ENCODE results near the gene SVEP1. TPM values are rescaled to one million over a fixed set of nuclear protein-coding genes. Genes with fewer than 3 reads are reported as not detected.

SVEP1 gene
- polyA plus RNA-seq, 1 donor (not counting 4 experiments of a cell fraction or from before 2014, with no cell fraction given) = 0.14 TPM

GRCh38 chr9:110451726-110452125 lies 127.8 kb downstream of the SVEP1 start:
- Histone ChIP-seq H3K4me2 (ENCODE audit: control insufficient read depth, extremely low read depth, insufficient read depth, low read depth, low read length) (no peak overlapping the region), H3K27ac (ENCODE audit: control insufficient read depth, insufficient read depth, low read length) (no peak overlapping the region), H3K9me3 (ENCODE audit: control insufficient read depth, low read depth, low read length) (no peaks in the 10 kb centered on the region), H3K9ac (ENCODE audit: control insufficient read depth, extremely low read depth, insufficient read depth, low read length) (no peak overlapping the region), H3K27me3 (ENCODE audit: control insufficient read depth, extremely low read depth, insufficient read depth, low read length) (no peaks in the 10 kb centered on the region), H3K4me3 (ENCODE audit: control insufficient read depth in 2 of 3, extremely low read depth in 1 of 3, insufficient read depth in 2 of 3, low read depth in 1 of 3, low read length in 3 of 3) (no peak overlapping the region), H3K9me1 (ENCODE audit: control insufficient read depth, extremely low read depth, insufficient read depth, low read length) (no peaks in the 10 kb centered on the region), H3K36me3 (ENCODE audit: control insufficient read depth in 2 of 2, extremely low read depth in 1 of 2, insufficient read depth in 2 of 2, low read length in 2 of 2) (no peaks in the 10 kb centered on the region), H4K20me1 (ENCODE audit: control insufficient read depth, extremely low read depth, insufficient read depth, low read length) (no peaks in the 10 kb centered on the region), H3K79me2 (ENCODE audit: control insufficient read depth, insufficient read depth, low read length) (no peaks in the 10 kb centered on the region), H2AFZ (ENCODE audit: control insufficient read depth, low read length) (no peak overlapping the region), H3K4me1 (ENCODE audit: control insufficient read depth, extremely low read depth, insufficient read depth, low read length) (no peaks in the 10 kb centered on the region)
- no peak for DNase-seq (ENCODE audit: low read depth, low spot score)
- no peak for FAIRE-seq
- TF ChIP-seq EZH2 (IDR thresholded peaks at IDR 0.05; ENCODE audit: low read length) (no peak), CTCF (optimal IDR thresholded peaks at IDR 0.05 in 1 of 3, IDR thresholded peaks at IDR 0.05 in 1 of 3, conservative IDR thresholded peaks at IDR 0.05 in 1 of 3; ENCODE audit: extremely low read depth in 1 of 3, insufficient read depth in 2 of 3, low read length in 3 of 3) (no peak)
- dilution Hi-C loops (cut with MboI; ENCODE audit: extremely low pct_ligation_motif_present, low sequenced_read_pairs) = no loop called here

- Histone ChIP-seq H4K20me1 (ENCODE audit: control insufficient read depth, extremely low read depth, insufficient read depth, low read length) (no peaks in the 10 kb centered on the region), H3K9ac (ENCODE audit: control insufficient read depth, extremely low read depth, insufficient read depth, low read length) (no peak overlapping the region), H2AFZ (ENCODE audit: control insufficient read depth, low read length) (no peak overlapping the region), H3K4me3 (ENCODE audit: control insufficient read depth in 2 of 3, extremely low read depth in 1 of 3, insufficient read depth in 2 of 3, low read depth in 1 of 3, low read length in 3 of 3) (no peak overlapping the region), H3K9me1 (ENCODE audit: control insufficient read depth, extremely low read depth, insufficient read depth, low read length) (no peaks in the 10 kb centered on the region), H3K27ac (ENCODE audit: control insufficient read depth, insufficient read depth, low read length) (no peak overlapping the region), H3K27me3 (ENCODE audit: control insufficient read depth, extremely low read depth, insufficient read depth, low read length) (no peaks in the 10 kb centered on the region), H3K4me1 (ENCODE audit: control insufficient read depth, extremely low read depth, insufficient read depth, low read length) (peaks cover 10% of the 10 kb centered on the region), H3K79me2 (ENCODE audit: control insufficient read depth, insufficient read depth, low read length) (no peaks in the 10 kb centered on the region), H3K4me2 (ENCODE audit: control insufficient read depth, extremely low read depth, insufficient read depth, low read depth, low read length) (no peak overlapping the region), H3K9me3 (ENCODE audit: control insufficient read depth, low read depth, low read length) (no peaks in the 10 kb centered on the region), H3K36me3 (ENCODE audit: control insufficient read depth in 2 of 2, extremely low read depth in 1 of 2, insufficient read depth in 2 of 2, low read length in 2 of 2) (no peaks in the 10 kb centered on the region)
- dilution Hi-C loops (cut with MboI; ENCODE audit: extremely low pct_ligation_motif_present, low sequenced_read_pairs) = no loop called here
- no peak for FAIRE-seq
- no peak for TF ChIP-seq EZH2 (IDR thresholded peaks at IDR 0.05; ENCODE audit: low read length)
- no peak for TF ChIP-seq CTCF (optimal IDR thresholded peaks at IDR 0.05 in 1 of 3, IDR thresholded peaks at IDR 0.05 in 1 of 3, conservative IDR thresholded peaks at IDR 0.05 in 1 of 3; ENCODE audit: extremely low read depth in 1 of 3, insufficient read depth in 2 of 3, low read length in 3 of 3)
- no peak for DNase-seq (ENCODE audit: low read depth, low spot score)
Observed at GRCh38 chr9:110447476-110447875, 132.1 kb downstream of the SVEP1 start.

Measured in keratinocyte (primary cell).